Activated CD4-positive, alpha-beta T cell treated with anti-CD3 and anti-CD28 coated beads for 36 hours (primary cell): ENCODE data around the gene DGCR2. TPM values are rescaled to one million over a fixed set of nuclear protein-coding genes. Genes with fewer than 3 reads are reported as not detected.

ENCODE experiments used
- ATAC-seq: fragments of 200-7000 bp; cut with Tn5 transposase; one replicate; pipeline ENCODE4 v1.10.0; 2021; ENCODE audit warnings: mild to moderate bottlenecking, moderate library complexity
- CTCF ChIA-PET: fragments of 350-600 bp; sonication (Branson Sonifier 250); formaldehyde crosslinking; loops from one replicate; lab custom pipeline; 2021; ENCODE audit warnings: antibody characterized with exemption; lab: Charles Lee
- POLR2A ChIA-PET: fragments of 350-600 bp; sonication (Branson Sonifier 250); formaldehyde crosslinking; loops from one replicate; lab custom pipeline; 2021; ENCODE audit warnings: antibody characterized with exemption, inconsistent platforms; lab: Charles Lee
- DNase-seq: peaks from one replicate; pipeline ENCODE4 v3.0.0-alpha.2; 2020
- H3K27ac Mint-ChIP-seq: one replicate; pipeline ENCODE4 v1.8.0; 2021; ENCODE audit warnings: mixed read lengths
- H3K27me3 Mint-ChIP-seq: one replicate; pipeline ENCODE4 v1.8.0; 2021; ENCODE audit warnings: mixed read lengths
- H3K36me3 Mint-ChIP-seq: one replicate; pipeline ENCODE4 v1.8.0; 2021; ENCODE audit warnings: low read depth, mixed read lengths
- H3K4me1 Mint-ChIP-seq: one replicate; pipeline ENCODE4 v1.8.0; 2021; ENCODE audit warnings: mixed read lengths
- H3K4me3 Mint-ChIP-seq: one replicate; pipeline ENCODE4 v1.8.0; 2021; ENCODE audit warnings: mild to moderate bottlenecking, moderate library complexity, mixed read lengths
- H3K9me3 Mint-ChIP-seq: one replicate; pipeline ENCODE4 v1.8.0; 2021; ENCODE audit warnings: low read depth, mixed read lengths
- intact Hi-C, 2 experiments: fragments of 100-400 bp; cut with DNase I in 1 of 2; cut with micrococcal nuclease in 1 of 2; formaldehyde crosslinking; loops; one replicate each; pipeline versions ENCODE4 v1.14.2 to v1.15.1; 2022 to 2024; cut with DNase I, micrococcal nuclease
- total RNA-seq, 2 experiments: library from RNA; stranded (reverse); gene quantifications; one replicate each; pipeline ENCODE4 v1.2.3, GENCODE V29; 2021

DGCR2 gene
- total RNA-seq, 2 experiments from 2014 or later, result 23.7 to 27.5 TPM

DNA sequence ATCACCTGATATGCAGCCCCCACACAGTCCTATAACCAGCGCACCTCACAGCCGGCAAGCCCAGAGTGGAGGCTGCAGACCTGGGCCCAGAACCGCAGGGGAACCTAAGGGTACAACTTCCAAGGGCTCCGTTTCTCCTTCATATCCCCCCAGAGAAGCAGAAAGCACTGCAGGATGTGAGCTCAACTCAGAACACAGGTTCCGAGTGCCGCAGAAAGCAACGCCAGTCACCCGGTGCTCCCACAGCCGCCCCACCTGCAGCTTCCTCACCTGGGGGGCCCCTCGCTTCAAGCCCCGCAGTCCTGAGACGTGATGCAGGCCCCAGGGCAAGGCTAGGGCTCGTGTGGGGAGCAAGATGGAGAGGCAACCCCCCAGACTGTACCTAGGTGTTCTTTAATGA, 11.3 kb upstream of the DGCR2 start:
- ChIA-PET CTCF (interaction anchor here (1.0 kb wide), 2 partner anchors 10 to 11 kb away, joined by 3 read pairs; partner anchors contain the start of gene ESS2), POLR2A (interaction anchor here (1.1 kb wide), 1 partner anchor 11 kb away, joined by 4 read pairs; the partner anchor contains the start of gene ESS2)
- peaks cover 27% of the 10 kb centered on the region for H3K36me3 Mint-ChIP-seq

DNA sequence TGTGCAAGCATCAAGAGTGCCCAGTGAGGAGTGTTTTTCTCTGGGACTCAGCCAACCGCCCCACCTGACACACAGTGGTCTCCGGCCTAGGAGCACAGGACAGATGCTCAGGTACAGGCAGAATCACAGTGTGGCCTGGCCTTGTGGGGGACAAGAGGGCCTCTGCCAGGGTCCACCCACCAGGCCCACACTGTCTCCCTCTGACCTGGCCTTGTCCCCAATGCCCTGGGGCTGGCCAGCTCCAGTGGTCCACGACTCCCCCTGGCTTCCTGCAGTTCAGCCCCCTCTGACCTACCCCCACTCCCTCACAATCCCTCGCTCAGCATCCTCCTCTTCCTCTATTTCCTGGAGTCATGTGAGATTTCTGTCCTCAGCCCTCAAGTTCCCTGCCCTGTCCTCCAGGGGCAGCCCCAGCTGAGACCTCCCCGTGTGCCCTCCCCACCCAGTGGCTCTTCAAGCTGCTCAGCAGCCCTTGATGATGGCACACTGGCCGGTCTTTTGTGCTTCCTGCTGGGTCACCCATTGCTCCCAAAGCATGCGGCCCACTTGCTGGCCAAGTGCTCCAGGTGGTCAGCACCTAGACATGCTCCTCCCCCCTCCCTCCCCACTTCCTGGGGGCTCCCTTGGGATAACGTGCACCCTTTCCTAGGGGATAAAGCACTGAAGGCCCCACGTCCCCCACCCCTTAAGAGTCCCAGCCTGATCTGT, 10.6 kb upstream of the DGCR2 start:
- no peaks in the 10 kb centered on the region for H3K9me3 Mint-ChIP-seq
- ChIA-PET CTCF (interaction anchor here (1.0 kb wide), 2 partner anchors 10 to 12 kb away, joined by 3 read pairs; partner anchors contain the start of gene ESS2), POLR2A (interaction anchor here (1.1 kb wide), 1 partner anchor 11 kb away, joined by 4 read pairs; the partner anchor contains the start of gene ESS2)
- no peak overlapping the region for H3K4me3 Mint-ChIP-seq
- peaks cover 26% of the 10 kb centered on the region for H3K36me3 Mint-ChIP-seq
- no peaks in the 10 kb centered on the region for H3K27me3 Mint-ChIP-seq
- intact Hi-C loops, result no loop called here
- ATAC-seq, result no peak
- H3K4me1 Mint-ChIP-seq, result no peaks in the 10 kb centered on the region
- DNase-seq, result no peak
- H3K27ac Mint-ChIP-seq, result no peak overlapping the region

More for the DNA sequence above, 11.3 kb upstream of the DGCR2 start:
- Mint-ChIP-seq H3K27me3 (no peaks in the 10 kb centered on the region), H3K27ac (no peak overlapping the region), H3K9me3 (no peaks in the 10 kb centered on the region), H3K4me1 (no peaks in the 10 kb centered on the region), H3K4me3 (no peak overlapping the region)
- intact Hi-C loops, result no loop called here
- no peak for ATAC-seq
- no peak for DNase-seq

DNA sequence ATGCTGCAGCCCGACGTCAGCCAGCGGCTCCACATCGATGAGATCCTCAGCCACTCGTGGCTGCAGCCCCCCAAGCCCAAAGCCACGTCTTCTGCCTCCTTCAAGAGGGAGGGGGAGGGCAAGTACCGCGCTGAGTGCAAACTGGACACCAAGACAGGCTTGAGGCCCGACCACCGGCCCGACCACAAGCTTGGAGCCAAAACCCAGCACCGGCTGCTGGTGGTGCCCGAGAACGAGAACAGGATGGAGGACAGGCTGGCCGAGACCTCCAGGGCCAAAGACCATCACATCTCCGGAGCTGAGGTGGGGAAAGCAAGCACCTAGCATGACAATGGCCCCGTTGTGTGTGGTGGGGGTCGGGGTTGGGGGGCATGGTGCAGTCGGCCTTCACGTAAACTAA, 9.9 kb upstream of the DGCR2 start:
- Mint-ChIP-seq H3K36me3 (peaks cover 22% of the 10 kb centered on the region), H3K4me3 (no peak overlapping the region), H3K9me3 (no peaks in the 10 kb centered on the region), H3K27me3 (no peaks in the 10 kb centered on the region), H3K4me1 (no peaks in the 10 kb centered on the region), H3K27ac (no peak overlapping the region)
- ChIA-PET POLR2A (no interaction called here), CTCF (no interaction called here)
- ATAC-seq (no peak), DNase-seq (no peak)
- intact Hi-C loops, result no loop called here

- Mint-ChIP-seq H3K36me3 (peaks cover 20% of the 10 kb centered on the region), H3K27ac (no peak overlapping the region), H3K27me3 (no peaks in the 10 kb centered on the region), H3K4me3 (no peak overlapping the region), H3K4me1 (no peaks in the 10 kb centered on the region), H3K9me3 (no peaks in the 10 kb centered on the region)
- intact Hi-C loops, result no loop called here
- DNase-seq (no peak), ATAC-seq (no peak)
- ChIA-PET POLR2A (no interaction called here), CTCF (no interaction called here)
Observed at GRCh38 chr22:19131685-19132015, 9.4 kb upstream of the DGCR2 start.

GRCh38 chr22:19130959-19131684, 8.9 kb upstream of the DGCR2 start, which contains the start of gene TSSK2:
Gene TSSK2 (plus strand): TSS chr22:19131308. CDS start chr22:19131400, 92 bp downstream.
- intact Hi-C loops, result no loop called here
- no peak for DNase-seq
- H3K4me1 Mint-ChIP-seq, result no peaks in the 10 kb centered on the region
- peaks cover 15% of the 10 kb centered on the region for H3K36me3 Mint-ChIP-seq
- no peak within 1 kb of the TSS for H3K4me3 Mint-ChIP-seq
- ChIA-PET POLR2A (no interaction called here), CTCF (no interaction called here)
- no peak within 1 kb of the TSS for H3K27ac Mint-ChIP-seq
- H3K27me3 Mint-ChIP-seq, result no peaks in the 10 kb centered on the region
- no peaks in the 10 kb centered on the region for H3K9me3 Mint-ChIP-seq
- ATAC-seq, result no peak

DNA sequence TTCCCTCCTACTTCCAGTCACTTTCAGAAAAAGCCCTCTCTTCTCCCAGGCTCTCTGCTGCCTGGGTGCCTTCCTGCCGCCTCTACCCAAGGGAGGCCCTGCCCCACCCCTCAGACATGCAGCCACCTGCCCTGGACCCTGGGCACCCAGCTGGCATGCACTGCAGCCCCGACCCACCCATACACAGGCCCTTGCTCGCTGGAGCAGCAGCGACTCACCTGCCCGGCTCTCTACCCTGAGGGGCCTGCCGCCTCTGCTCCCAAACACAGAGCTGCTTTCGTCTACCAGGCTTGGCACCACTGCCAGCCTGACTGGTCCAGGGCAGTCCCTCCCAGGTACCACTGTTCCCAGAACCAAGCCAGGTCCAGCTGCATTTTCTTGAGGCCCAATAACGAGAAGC, 7.7 kb upstream of the DGCR2 start:
- Mint-ChIP-seq H3K9me3 (no peaks in the 10 kb centered on the region), H3K4me3 (no peak overlapping the region), H3K4me1 (no peaks in the 10 kb centered on the region), H3K27me3 (no peaks in the 10 kb centered on the region), H3K27ac (no peak overlapping the region), H3K36me3 (peaks cover 9% of the 10 kb centered on the region)
- no peak for DNase-seq
- CTCF ChIA-PET, result interaction anchor here (1.0 kb wide), 1 partner anchor 348 kb away, joined by 3 read pairs; no protein-coding TSS in a partner anchor
- POLR2A ChIA-PET, result no interaction called here
- intact Hi-C loops, result loop anchor here in 1 of 2 experiments (10.0 kb wide), 1 partner anchor 55 kb away; no protein-coding TSS in a partner anchor
- ATAC-seq, result no peak

GRCh38 chr22:19128946-19129727, 6.9 kb upstream of the DGCR2 start:
- no peak for DNase-seq
- Mint-ChIP-seq H3K4me3 (no peak overlapping the region), H3K27ac (no peak overlapping the region), H3K4me1 (no peaks in the 10 kb centered on the region), H3K27me3 (no peaks in the 10 kb centered on the region), H3K36me3 (peaks cover 6% of the 10 kb centered on the region), H3K9me3 (no peaks in the 10 kb centered on the region)
- CTCF ChIA-PET, result no interaction called here
- intact Hi-C loops, result loop anchor here in 1 of 2 experiments (10.0 kb wide), 1 partner anchor 54 kb away; no protein-coding TSS in a partner anchor
- POLR2A ChIA-PET, result no interaction called here
- no peak for ATAC-seq

DNA sequence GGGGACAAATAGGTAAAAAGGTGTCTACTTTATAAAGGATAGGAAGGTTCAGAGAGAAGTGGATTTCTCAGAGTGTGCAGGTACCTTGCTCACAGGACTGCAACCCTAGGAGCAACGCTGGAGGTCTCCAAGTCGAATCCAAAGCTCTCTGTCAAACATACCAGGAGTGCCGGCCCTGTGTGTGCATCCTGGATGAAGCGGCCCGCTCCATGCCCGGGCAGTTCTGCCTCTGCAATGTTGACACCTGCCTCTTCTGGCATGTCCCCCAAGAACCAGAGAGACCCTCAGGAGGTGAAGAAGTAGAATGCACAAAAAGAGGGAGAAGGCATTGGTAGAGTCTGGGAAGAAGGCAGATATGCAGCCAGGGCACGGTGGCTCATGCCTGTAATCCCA, 5.8 kb upstream of the DGCR2 start:
- ChIA-PET CTCF (interaction anchor here (0.6 kb wide), 1 partner anchor 10 kb away, joined by 3 read pairs; no protein-coding TSS in a partner anchor), POLR2A (no interaction called here)
- H3K27ac Mint-ChIP-seq, result no peak overlapping the region
- H3K4me3 Mint-ChIP-seq, result no peak overlapping the region
- no peaks in the 10 kb centered on the region for H3K27me3 Mint-ChIP-seq
- H3K4me1 Mint-ChIP-seq, result peaks cover 2% of the 10 kb centered on the region
- ATAC-seq, result no peak
- intact Hi-C loops, result loop anchor here in 1 of 2 experiments (10.0 kb wide), 1 partner anchor 53 kb away; no protein-coding TSS in a partner anchor
- peaks cover 4% of the 10 kb centered on the region for H3K36me3 Mint-ChIP-seq
- no peak for DNase-seq
- H3K9me3 Mint-ChIP-seq, result no peaks in the 10 kb centered on the region

- ATAC-seq (no peak), DNase-seq (no peak)
- CTCF ChIA-PET, result interaction anchor here (0.6 kb wide), 1 partner anchor 9 kb away, joined by 3 read pairs; no protein-coding TSS in a partner anchor
- Mint-ChIP-seq H3K27ac (no peak overlapping the region), H3K4me3 (no peak overlapping the region), H3K36me3 (peaks cover 4% of the 10 kb centered on the region), H3K4me1 (peaks cover 7% of the 10 kb centered on the region), H3K9me3 (no peaks in the 10 kb centered on the region), H3K27me3 (no peaks in the 10 kb centered on the region)
- POLR2A ChIA-PET, result no interaction called here
- intact Hi-C loops, result loop anchor here in 1 of 2 experiments (10.0 kb wide), 1 partner anchor 53 kb away; no protein-coding TSS in a partner anchor
Observed at GRCh38 chr22:19127329-19128008, 5.3 kb upstream of the DGCR2 start.

GRCh38 chr22:19126309-19127273, 4.4 kb upstream of the DGCR2 start:
- H3K36me3 Mint-ChIP-seq, result peaks cover 4% of the 10 kb centered on the region
- ATAC-seq (no peak), DNase-seq (no peak)
- H3K4me3 Mint-ChIP-seq, result no peak overlapping the region
- no peak overlapping the region for H3K27ac Mint-ChIP-seq
- intact Hi-C loops, result loop anchor here in 1 of 2 experiments (10.0 kb wide), 1 partner anchor 52 kb away; no protein-coding TSS in a partner anchor
- H3K27me3 Mint-ChIP-seq, result no peaks in the 10 kb centered on the region
- peaks cover 8% of the 10 kb centered on the region for H3K4me1 Mint-ChIP-seq
- H3K9me3 Mint-ChIP-seq, result no peaks in the 10 kb centered on the region
- ChIA-PET POLR2A (no interaction called here), CTCF (no interaction called here)
